Right lobe of liver (tissue), 4 donors: ENCODE results near the gene CYP51A1.

ENCODE experiments used
- POLR2A ChIP-seq: fragments of 450-650 bp; IDR thresholded peaks from one replicate; pipeline ENCODE4 v1.6.1; 2017; ENCODE audit warnings: antibody characterized with exemption, mild to moderate bottlenecking
- TF ChIP-seq, protein P1 (sequence below), 4 donors: fragments of 200-600 bp in 3 of 4; fragments of 450-650 bp in 1 of 4; IDR thresholded peaks; one replicate each; pipeline versions ENCODE4 v1.5.1 to v1.8.0; 2016 to 2022; ENCODE audit warnings: antibody characterized with exemption in 4 of 4, mild to moderate bottlenecking in 2 of 4
- donor health status: DM: no; HTN: no; CAD: no.
- donor health status: DM: no; HTN: no; CAD: no.
- donor health status: DM: no; HTN: yes; CAD: no.

DNA sequence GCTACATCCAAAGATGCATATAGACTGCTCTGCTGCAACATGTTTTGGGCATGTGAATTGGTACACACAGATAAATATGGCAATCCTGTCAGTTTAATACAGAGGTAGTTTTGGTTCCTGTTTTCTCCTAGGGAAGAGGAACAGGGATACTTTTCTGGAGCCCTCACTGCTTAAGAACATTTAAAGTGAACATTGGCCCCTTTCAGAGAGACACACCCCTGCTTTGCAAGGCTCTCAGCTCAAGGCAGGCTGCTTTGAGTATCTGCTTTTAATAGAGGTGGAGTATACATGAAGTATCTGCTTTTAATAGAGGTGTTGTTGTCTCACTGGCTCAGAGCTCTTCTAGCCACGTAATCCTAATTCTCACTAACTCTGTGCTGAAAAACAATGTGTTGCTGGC is 38.9 kb downstream of the CYP51A1 start:
- TF ChIP-seq, protein P1, sequence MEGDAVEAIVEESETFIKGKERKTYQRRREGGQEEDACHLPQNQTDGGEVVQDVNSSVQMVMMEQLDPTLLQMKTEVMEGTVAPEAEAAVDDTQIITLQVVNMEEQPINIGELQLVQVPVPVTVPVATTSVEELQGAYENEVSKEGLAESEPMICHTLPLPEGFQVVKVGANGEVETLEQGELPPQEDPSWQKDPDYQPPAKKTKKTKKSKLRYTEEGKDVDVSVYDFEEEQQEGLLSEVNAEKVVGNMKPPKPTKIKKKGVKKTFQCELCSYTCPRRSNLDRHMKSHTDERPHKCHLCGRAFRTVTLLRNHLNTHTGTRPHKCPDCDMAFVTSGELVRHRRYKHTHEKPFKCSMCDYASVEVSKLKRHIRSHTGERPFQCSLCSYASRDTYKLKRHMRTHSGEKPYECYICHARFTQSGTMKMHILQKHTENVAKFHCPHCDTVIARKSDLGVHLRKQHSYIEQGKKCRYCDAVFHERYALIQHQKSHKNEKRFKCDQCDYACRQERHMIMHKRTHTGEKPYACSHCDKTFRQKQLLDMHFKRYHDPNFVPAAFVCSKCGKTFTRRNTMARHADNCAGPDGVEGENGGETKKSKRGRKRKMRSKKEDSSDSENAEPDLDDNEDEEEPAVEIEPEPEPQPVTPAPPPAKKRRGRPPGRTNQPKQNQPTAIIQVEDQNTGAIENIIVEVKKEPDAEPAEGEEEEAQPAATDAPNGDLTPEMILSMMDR (IDR thresholded peaks at IDR 0.05), result no peak
- no peak for TF ChIP-seq POLR2A
